Measurements from ENCODE around the gene RNF213.

RNF213 gene

DNA sequence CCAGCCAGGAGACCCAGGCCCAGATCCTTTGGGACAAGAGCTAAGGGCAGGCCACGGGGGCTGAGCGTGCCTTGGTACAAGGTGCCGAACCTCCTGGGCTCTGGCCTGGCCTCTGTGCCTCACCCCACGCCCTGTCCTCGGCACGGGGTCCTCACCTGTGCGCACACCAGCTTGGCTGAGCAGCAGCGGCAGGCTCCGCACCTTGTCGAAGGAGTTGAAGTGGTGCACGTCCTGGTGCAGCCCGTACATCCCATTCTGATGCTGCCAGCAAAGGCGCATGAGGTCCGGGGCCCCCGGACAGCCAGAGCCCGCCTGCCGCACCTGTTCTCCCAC lies 45.8 kb upstream of the RNF213 start:
- no peak for TF ChIP-seq CTCF (conservative IDR thresholded peaks at IDR 0.05; ENCODE audit: control insufficient read depth, insufficient read depth, low read depth, low read length)
- H3K4me3 ChIP-seq (ENCODE audit: control insufficient read depth, low read depth, low read length): no peak overlapping the region
- no peak for DNase-seq (ENCODE audit: low read depth)

- TF ChIP-seq CTCF (conservative IDR thresholded peaks at IDR 0.05; ENCODE audit: control insufficient read depth, insufficient read depth, low read depth, low read length): no peak
- no peak overlapping the region for H3K4me3 ChIP-seq (ENCODE audit: control insufficient read depth, low read depth, low read length)
- DNase-seq (ENCODE audit: low read depth): no peak
Observed at GRCh38 chr17:80216473-80217456, 43.9 kb upstream of the RNF213 start.

- TF ChIP-seq CTCF (conservative IDR thresholded peaks at IDR 0.05; ENCODE audit: control insufficient read depth, insufficient read depth, low read depth, low read length): no peak
- DNase-seq (ENCODE audit: low read depth): no peak
- H3K4me3 ChIP-seq (ENCODE audit: control insufficient read depth, low read depth, low read length): no peak overlapping the region
Observed at GRCh38 chr17:80217703-80218362, 42.8 kb upstream of the RNF213 start.

GRCh38 chr17:80218391-80218790 lies 42.3 kb upstream of the RNF213 start:
- TF ChIP-seq CTCF (conservative IDR thresholded peaks at IDR 0.05; ENCODE audit: control insufficient read depth, insufficient read depth, low read depth, low read length): no peak
- no peak overlapping the region for H3K4me3 ChIP-seq (ENCODE audit: control insufficient read depth, low read depth, low read length)

GRCh38 chr17:80219013-80219762 lies 41.5 kb upstream of the RNF213 start:
- no peak for TF ChIP-seq CTCF (conservative IDR thresholded peaks at IDR 0.05; ENCODE audit: control insufficient read depth, insufficient read depth, low read depth, low read length)
- DNase-seq (ENCODE audit: low read depth): peak; percentile 86
- peak overlapping the region; percentile 75 for H3K4me3 ChIP-seq (ENCODE audit: control insufficient read depth, low read depth, low read length)

More at GRCh38 chr17:80218391-80218790, 42.3 kb upstream of the RNF213 start:
- no peak for DNase-seq (ENCODE audit: low read depth)

DNA sequence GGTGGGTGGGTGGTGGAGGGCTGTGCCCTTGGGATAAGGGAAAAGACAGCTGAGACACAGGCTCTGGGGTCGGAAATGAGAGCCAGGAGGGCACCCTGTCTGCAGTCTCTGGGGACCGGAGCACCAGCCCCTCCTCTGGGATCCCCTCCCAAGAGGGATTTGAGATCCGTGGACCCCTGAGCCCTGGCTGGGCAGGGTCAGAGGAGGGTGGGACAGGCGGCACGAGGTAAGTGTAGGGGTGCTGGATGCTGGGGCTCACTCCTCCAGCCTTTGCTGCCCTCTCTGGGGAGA lies 40.9 kb upstream of the RNF213 start:
- no peak for TF ChIP-seq CTCF (conservative IDR thresholded peaks at IDR 0.05; ENCODE audit: control insufficient read depth, insufficient read depth, low read depth, low read length)
- H3K4me3 ChIP-seq (ENCODE audit: control insufficient read depth, low read depth, low read length): peak overlapping the region; percentile 75
- no peak for DNase-seq (ENCODE audit: low read depth)
